ENCODE measurements around the gene DNMBP.
"Not testable (repeated sequence)": the region's sequence is repeated elsewhere in the genome, so short reads cannot be mapped to it uniquely, and the experiment has no call there.

DNMBP gene

DNA sequence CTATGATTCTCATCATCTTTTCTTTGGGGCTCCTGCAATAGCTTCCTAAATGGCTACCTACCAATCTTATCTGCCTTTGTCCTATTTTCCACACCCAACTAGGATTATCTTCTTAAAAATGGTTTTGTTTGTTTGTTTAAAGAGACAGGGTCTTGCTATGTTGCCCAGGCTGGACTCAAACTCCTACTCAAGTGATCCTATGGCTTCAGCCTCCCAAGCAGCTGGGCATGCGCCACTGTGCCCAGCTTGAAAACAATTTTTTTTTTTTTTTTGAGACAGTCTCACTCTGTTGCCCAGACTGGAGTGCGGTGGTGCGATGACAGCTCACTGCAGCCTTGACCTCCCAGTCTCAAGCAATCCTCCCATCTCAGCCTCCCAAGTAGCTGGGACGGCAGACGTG lies 14.9 kb downstream of the DNMBP start:
- in situ Hi-C loops (cut with MboI; ENCODE audit: low sequenced_read_pairs), result no loop called here

DNA sequence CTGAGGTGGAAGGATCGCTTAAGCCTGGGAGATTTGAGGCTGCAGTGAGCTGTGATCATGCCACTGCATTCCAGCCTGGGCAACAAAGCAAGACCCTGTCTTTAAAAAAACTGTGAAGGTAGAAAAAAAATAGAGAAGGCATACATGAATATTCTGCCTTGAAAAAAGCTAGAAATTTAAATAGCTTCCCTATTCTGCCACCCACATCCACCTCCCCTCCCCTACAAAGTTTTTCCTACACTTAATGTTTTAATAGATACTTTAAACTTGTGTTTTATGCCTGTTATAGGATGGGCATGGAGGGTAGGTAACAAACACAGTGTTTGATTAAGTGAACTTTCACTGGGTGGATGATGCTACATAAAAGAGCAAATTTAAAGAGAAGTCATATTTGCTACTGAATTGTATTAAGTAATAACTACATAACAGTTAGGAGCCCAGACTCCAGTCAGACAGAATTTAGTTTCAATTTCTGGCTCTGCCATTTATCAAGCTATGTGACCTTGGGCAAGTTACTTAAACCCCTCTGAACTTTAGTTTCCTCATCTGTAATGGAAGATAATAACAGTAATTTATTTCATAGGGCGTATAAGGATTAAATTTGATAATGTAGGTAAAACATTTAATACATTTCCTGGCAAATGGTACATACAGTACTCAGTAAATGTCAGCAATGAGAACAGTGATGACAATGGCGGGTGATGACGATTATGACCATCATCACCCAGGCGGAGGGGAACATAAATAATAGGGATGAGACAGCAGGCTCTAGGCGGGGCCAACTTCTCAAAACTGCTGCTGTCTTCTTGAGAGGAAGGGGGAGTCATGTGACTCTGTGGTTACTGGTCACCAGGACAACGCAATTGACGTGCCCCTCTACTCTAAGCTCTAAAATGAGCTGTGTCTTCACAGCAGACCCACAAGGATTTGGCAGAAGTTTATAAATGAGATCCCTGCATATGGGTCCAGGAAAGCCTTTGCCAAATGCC lies 15.8 kb downstream of the DNMBP start:
- in situ Hi-C loops (cut with MboI; ENCODE audit: low sequenced_read_pairs), result no loop called here

GRCh38 chr10:99985637-99986036 lies 24.1 kb downstream of the DNMBP start:
- in situ Hi-C loops (cut with MboI; ENCODE audit: low sequenced_read_pairs), result not testable (repeated sequence)

DNA sequence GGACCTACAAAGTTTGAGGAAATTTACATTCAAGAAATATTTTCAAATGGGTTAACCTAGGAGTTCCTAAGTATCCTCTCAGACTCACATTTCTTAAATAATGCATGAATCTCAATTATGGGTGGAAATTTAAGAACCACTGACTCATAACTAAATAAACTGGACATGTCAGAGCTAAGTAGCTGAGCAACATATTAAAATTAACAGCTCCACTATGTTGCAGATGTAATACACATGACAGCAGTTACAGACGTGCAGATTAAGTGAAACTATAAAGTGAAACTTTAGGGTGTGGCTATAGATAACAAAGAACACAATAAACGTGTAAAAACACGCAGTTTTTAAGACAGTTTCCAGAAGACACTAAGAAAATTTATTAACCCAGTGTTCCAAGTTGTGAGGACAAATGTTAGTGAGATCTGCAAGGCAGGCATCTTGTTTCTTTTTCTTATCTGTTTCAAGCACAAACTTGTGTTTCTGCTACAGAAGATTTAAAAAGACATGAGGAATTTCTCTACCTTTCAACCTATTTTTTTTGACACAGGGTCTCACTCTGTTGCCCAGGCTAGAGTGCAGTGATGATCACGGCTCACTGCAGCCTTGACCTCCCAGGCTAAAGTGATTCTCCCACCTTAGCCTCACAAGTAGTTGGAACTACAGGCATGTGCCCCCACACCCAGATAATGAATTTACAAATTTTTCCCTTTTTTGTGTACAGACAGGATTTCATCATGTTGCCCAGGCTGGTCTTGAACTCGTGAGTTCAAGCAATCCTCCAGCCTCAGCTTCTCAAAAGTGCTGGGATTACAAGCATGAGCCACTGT lies 25.3 kb downstream of the DNMBP start:
- in situ Hi-C loops (cut with MboI; ENCODE audit: low sequenced_read_pairs), result no loop called here

- in situ Hi-C loops (cut with MboI; ENCODE audit: low sequenced_read_pairs), result no loop called here
Measured at GRCh38 chr10:99983280-99983988, 26.3 kb downstream of the DNMBP start.

DNA sequence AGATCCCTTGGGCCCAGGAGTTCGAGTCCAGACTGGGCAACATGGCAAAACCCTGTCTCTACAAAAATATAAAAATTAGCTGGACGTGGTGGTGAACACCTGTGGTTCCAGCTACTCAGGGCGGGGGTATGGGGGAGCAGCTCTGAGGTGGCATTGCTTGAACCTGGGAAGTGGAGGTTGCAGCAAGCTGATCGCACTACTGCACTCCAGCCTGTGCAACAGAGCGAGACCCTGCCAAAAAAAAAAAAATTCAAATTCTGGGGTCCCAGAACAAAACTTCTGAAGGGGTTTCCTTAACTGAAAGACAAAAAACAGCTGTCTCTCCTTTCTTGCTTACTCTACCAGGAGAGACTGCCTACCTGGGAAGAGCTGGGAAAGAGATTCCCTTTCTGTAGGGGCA lies 27.0 kb downstream of the DNMBP start:
- in situ Hi-C loops (cut with MboI; ENCODE audit: low sequenced_read_pairs), result no loop called here

DNA sequence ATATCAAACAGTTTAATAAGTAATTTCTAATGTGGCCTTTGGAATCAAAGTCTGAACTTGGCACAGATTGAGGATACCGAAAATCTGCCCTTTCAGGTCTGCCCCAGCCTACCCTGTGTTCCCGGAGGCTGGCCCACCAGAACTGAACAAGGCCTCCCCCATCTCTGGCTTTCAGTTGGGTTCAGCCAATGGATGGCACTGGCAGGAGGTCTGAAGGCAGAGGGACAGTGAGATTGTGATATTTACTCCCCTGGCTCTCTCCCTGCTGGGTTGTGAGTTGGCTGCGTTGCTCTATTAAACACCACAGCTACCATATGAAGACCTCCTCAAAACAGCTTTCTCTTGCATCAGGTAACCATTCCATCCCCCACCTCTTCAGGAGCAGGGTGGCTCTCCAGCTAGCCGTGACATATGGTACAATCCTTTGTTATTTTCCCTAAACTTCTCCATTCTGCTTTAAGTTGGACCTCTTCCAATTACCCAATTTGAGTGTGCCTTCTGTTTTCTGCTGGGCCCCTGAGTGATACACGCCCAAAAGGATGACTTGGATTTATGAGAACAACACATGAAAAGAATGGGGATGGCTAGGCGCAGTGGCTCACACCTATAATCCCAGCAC lies 28.1 kb downstream of the DNMBP start:
- in situ Hi-C loops (cut with MboI; ENCODE audit: low sequenced_read_pairs), result no loop called here

DNA sequence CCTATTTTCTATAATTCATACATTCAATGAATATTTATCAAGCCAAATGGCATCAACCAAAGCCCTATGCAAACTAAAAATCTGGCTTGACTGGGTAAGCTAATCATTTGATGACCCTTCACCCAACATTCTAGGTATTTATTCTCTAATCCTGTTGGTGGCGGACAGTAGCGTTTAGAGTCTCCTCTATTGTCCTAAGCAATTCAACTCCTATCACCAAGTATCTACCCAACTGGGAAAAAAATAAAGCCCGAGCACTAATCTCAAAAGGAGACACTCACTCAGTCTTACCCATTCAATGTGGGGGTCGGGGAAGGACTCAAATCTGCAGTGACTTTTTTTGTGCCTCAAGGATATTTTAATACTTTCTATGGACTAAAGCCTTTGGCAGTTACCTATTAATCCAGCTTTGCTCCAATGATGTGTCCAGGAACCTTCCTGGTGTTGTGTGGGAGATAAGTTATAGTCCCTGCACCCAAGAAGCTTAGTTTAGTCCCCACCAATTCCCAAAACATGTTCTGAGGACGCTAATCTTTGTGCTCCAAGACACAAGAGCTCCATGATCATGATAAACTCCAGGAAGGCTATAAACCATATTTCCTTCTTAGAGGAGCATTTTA lies 30.6 kb downstream of the DNMBP start:
- in situ Hi-C loops (cut with MboI; ENCODE audit: low sequenced_read_pairs), result no loop called here

DNA sequence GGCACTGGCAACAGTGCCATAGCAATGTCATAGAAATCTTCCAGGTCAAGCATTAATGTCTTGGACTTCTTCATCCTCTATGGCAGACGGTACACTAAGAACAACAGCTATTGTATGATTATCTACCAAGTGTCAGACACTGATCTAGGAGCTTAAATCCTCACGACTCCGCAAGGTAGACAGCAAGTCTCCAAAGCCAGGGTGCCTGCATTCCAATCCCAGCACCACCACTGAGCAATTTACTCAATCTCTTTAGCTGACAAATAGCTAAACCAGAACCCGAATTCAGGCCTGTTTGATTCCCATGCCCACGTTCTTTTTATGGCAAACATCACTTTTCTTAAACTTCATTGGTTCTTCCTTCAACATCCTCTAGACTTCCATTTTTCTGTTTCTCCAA lies 31.8 kb downstream of the DNMBP start:
- in situ Hi-C loops (cut with MboI; ENCODE audit: low sequenced_read_pairs), result no loop called here

DNA sequence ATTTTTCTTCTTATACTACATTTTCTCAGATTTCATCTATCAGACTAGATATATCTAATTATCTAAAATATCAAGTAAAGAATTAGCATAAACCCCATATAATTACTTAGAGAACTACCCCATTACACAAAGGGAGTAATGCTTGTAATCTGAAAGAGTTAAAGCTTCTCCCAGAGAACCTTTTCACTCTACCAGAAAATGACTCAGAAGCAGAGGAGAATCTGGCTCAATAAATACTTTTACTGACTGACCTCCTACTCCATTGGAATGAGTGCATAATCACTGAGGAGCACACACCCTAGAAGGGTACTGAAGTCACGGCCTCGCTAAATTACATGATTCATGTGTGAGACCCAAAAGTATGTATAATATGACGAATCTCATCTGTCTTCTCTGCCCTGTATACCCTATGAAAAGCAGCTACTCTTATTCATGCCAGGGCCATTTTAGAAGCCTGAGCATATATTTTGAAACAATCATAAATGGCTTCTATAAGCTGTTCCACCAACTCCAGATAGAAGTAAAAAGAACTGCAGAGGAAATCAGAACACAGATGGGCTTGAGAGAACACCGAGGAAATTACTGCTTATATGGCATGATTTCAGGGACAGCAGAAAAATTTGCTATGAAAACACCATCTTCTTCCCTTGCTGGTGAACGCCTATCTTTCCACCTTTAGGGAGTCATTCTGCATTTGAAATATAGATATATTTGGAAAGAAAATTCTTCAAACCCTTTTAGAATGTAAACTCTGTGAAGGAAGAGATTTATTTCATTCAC lies 32.7 kb downstream of the DNMBP start:
- in situ Hi-C loops (cut with MboI; ENCODE audit: low sequenced_read_pairs), result no loop called here

- in situ Hi-C loops (cut with MboI; ENCODE audit: low sequenced_read_pairs), result no loop called here
Measured at GRCh38 chr10:99975942-99976809, 33.6 kb downstream of the DNMBP start.

GRCh38 chr10:99975106-99975829 lies 34.5 kb downstream of the DNMBP start:
- in situ Hi-C loops (cut with MboI; ENCODE audit: low sequenced_read_pairs), result no loop called here

DNA sequence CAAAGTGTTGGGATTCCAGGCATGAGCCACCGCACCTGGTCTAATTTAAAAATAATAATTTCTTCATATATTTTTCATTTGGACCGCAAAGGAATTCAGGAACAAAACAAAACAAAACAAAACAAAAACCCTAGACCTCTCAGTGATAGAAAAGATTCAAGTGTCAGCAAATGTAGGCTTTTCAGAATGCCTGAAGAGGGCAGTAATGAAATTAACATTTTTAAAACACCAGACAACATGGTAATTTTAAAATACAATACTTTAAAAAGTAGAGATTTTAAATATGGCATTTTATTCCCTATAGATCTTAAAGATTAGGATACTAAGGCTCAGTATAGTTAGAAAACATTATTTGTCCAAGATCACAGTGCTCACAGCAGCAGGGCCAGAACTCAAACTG lies 36.6 kb downstream of the DNMBP start:
- in situ Hi-C loops (cut with MboI; ENCODE audit: low sequenced_read_pairs), result no loop called here

- in situ Hi-C loops (cut with MboI; ENCODE audit: low sequenced_read_pairs), result no loop called here
Measured at GRCh38 chr10:99967961-99968360, 41.8 kb downstream of the DNMBP start.

GRCh38 chr10:99966306-99966705 lies 43.4 kb downstream of the DNMBP start:
- in situ Hi-C loops (cut with MboI; ENCODE audit: low sequenced_read_pairs), result no loop called here

GRCh38 chr10:99965700-99966099 lies 44.0 kb downstream of the DNMBP start:
- in situ Hi-C loops (cut with MboI; ENCODE audit: low sequenced_read_pairs), result no loop called here

GRCh38 chr10:99964791-99965190 lies 45.0 kb downstream of the DNMBP start:
- in situ Hi-C loops (cut with MboI; ENCODE audit: low sequenced_read_pairs), result no loop called here
